GM23248 (cell line): Measurements from ENCODE around the gene ABHD1. TPM values are rescaled to one million over a fixed set of nuclear protein-coding genes. Genes with fewer than 3 reads are reported as not detected.
"Not testable (repeated sequence)": the region's sequence is repeated elsewhere in the genome, so short reads cannot be mapped to it uniquely, and the experiment has no call there.

ENCODE experiments used
- DNase-seq: peaks from one replicate; pipeline ENCODE4 v3.0.0-alpha.2; 2015
- H2AFZ ChIP-seq: fragments of 200-600 bp; sonication (generic); 2 replicates; pipeline ENCODE4 v1.6.1; 2016; ENCODE audit warnings: antibody characterized with exemption
- H3F3A ChIP-seq: fragments of 200-600 bp; sonication (generic); 2 replicates; pipeline ENCODE4 v1.6.1; 2016; ENCODE audit warnings: mild to moderate bottlenecking, antibody characterized with exemption, mixed run types; ENCODE audit not compliant: insufficient read depth
- H3K27ac ChIP-seq: fragments of 200-600 bp; sonication (generic); 2 replicates; pipeline ENCODE4 v1.5.1; 2016; ENCODE audit warnings: mild to moderate bottlenecking
- H3K27me3 ChIP-seq: fragments of 200-600 bp; sonication (generic); replicated peaks from 2 replicates; pipeline ENCODE4 v1.6.1; 2016; ENCODE audit warnings: mild to moderate bottlenecking; ENCODE audit not compliant: insufficient read depth
- H3K36me3 ChIP-seq: fragments of 200-600 bp; sonication (generic); 2 replicates; pipeline ENCODE4 v1.6.1; 2016; ENCODE audit warnings: low read depth, mild to moderate bottlenecking
- H3K4me1 ChIP-seq: fragments of 200-600 bp; sonication (generic); 2 replicates; pipeline ENCODE4 v1.6.1; 2016; ENCODE audit warnings: mild to moderate bottlenecking; ENCODE audit not compliant: insufficient read depth
- H3K4me2 ChIP-seq: fragments of 200-600 bp; sonication (generic); one replicate; pipeline ENCODE4 v1.6.1; 2016; ENCODE audit warnings: mild to moderate bottlenecking; ENCODE audit not compliant: unreplicated experiment
- H3K4me3 ChIP-seq: fragments of 200-600 bp; sonication (generic); 2 replicates; pipeline ENCODE4 v1.5.1; 2016; ENCODE audit warnings: mild to moderate bottlenecking
- H3K79me2 ChIP-seq: fragments of 200-600 bp; sonication (generic); 2 replicates; pipeline ENCODE4 v1.6.1; 2016; ENCODE audit warnings: mild to moderate bottlenecking; ENCODE audit not compliant: insufficient read depth
- H3K9ac ChIP-seq: fragments of 200-600 bp; sonication (generic); 2 replicates; pipeline ENCODE4 v1.6.1; 2016; ENCODE audit warnings: mild to moderate bottlenecking
- H3K9me2 ChIP-seq: fragments of 200-600 bp; sonication (generic); 2 replicates; pipeline ENCODE4 v1.6.1; 2016; ENCODE audit warnings: mixed run types, mild to moderate bottlenecking, moderate library complexity; ENCODE audit not compliant: insufficient read depth
- H3K9me3 ChIP-seq: fragments of 200-600 bp; sonication (generic); one replicate; pipeline ENCODE4 v1.6.1; 2017; ENCODE audit warnings: low read depth
- H4K20me1 ChIP-seq: fragments of 200-600 bp; sonication (generic); 2 replicates; pipeline ENCODE4 v1.6.0; 2016; ENCODE audit not compliant: insufficient read depth
- EZH2 ChIP-seq: fragments of 200-600 bp; sonication (generic); IDR thresholded peaks from 2 replicates; pipeline ENCODE4 v1.6.1; 2018; ENCODE audit warnings: antibody characterized with exemption, mild to moderate bottlenecking; ENCODE audit not compliant: insufficient read depth, poor library complexity, severe bottlenecking
- EZH2phosphoT487 ChIP-seq: fragments of 200-600 bp; sonication (generic); IDR thresholded peaks from 2 replicates; pipeline ENCODE4 v1.6.1; 2018; ENCODE audit warnings: antibody characterized with exemption, moderate library complexity, mild to moderate bottlenecking, low read depth; ENCODE audit not compliant: insufficient read depth
- WGBS, 2 experiments: methylation state at CpG; one replicate each; pipeline ENCODE4 v1.1.6; 2015 to 2017; ENCODE audit warnings: low lambda C conversion rate in 2 of 2, low coverage in 1 of 2; ENCODE audit errors: missing lambda C conversion rate in 2 of 2; 5-methylcytosine and 5-hydroxymethylcytosine counted together
- in situ Hi-C: fragments of 300-500 bp; cut with MboI; formaldehyde crosslinking; loops from 2 replicates; pipeline ENCODE4 v1.15.0; 2020
- polyA plus RNA-seq: library from polyadenylated mRNA; unstranded; fragments of >200 nt; fragmentation: Nextera tagmentation; extraction: Ambion mirVana; gene quantifications from 2 replicates; pipeline ENCODE4 v1.2.1, GENCODE V29; 2016
- total RNA-seq: library from RNA; depleted of rRNA; stranded (reverse); fragments of >200 nt; shearing (Covaris generic); gene quantifications from 2 replicates; pipeline ENCODE4 v1.2.3, GENCODE V29; 2014

The ABHD1 gene
- total and polyA plus RNA-seq, 2 experiments from 2014 or later, result not detected

DNA sequence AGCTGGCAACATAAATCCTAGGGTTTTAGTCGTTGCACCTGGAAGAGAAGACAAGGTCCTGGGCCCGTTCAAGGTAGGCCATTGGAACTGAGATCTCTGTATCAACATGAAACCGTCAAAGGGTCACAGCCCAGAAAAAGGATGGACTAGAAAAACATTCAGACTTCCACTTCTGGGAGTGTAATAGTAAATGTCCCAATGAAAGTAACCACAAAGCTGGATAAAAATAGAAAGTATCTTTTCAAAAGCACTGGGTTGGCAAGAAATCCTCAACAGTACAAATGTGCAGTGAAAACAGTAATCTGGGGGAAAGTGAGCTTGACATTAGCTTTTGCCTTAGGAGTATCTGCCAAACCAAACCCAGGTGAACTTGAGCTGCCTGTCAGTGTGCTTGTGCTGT lies 17.6 kb upstream of the ABHD1 start:
- 76 to 85% methylated on average over 3 of the region's 3 CpGs for WGBS, 2 experiments
- Histone ChIP-seq H3K27me3 (0 out of 2 replicates have a peak, but pooled peaks cover 4% of the 10 kb centered on the region), H3K9ac (no peak overlapping the region), H3K36me3 (no peaks in the 10 kb centered on the region), H3K9me3 (no peaks in the 10 kb centered on the region), H3K4me2 (no peak overlapping the region), H3K4me3 (no peak overlapping the region), H3F3A (no peaks in the 10 kb centered on the region), H3K27ac (no peak overlapping the region), H3K79me2 (no peaks in the 10 kb centered on the region), H3K9me2 (no peaks in the 10 kb centered on the region), H2AFZ (no peak overlapping the region), H3K4me1 (no peaks in the 10 kb centered on the region), H4K20me1 (no peaks in the 10 kb centered on the region)
- DNase-seq, result no peak
- TF ChIP-seq EZH2phosphoT487 (no peak), EZH2 (no peak)
- in situ Hi-C loops, result loop anchor here (10.0 kb wide), 1 partner anchor 179 kb away; the partner anchor contains the start of gene TRIM54

- no peak overlapping the region for H3K27ac ChIP-seq
- no peak overlapping the region for H3K4me2 ChIP-seq
- no peak overlapping the region for H3K4me3 ChIP-seq
- TF ChIP-seq EZH2 (no peak), EZH2phosphoT487 (no peak)
- no peaks in the 10 kb centered on the region for H3K9me2 ChIP-seq
- H3F3A ChIP-seq, result no peaks in the 10 kb centered on the region
- H3K4me1 ChIP-seq, result no peaks in the 10 kb centered on the region
- no peaks in the 10 kb centered on the region for H4K20me1 ChIP-seq
- DNase-seq, result no peak
- H3K27me3 ChIP-seq, result no peaks in the 10 kb centered on the region
- H3K9me3 ChIP-seq, result no peaks in the 10 kb centered on the region
- no peaks in the 10 kb centered on the region for H3K36me3 ChIP-seq
- in situ Hi-C loops, result loop anchor here (10.0 kb wide), 1 partner anchor 177 kb away; the partner anchor contains the start of gene TRIM54
- WGBS, 2 experiments, result 93 to 95% methylated on average over 2 of the region's 2 CpGs
- H3K79me2 ChIP-seq, result no peaks in the 10 kb centered on the region
- no peak overlapping the region for H2AFZ ChIP-seq
- H3K9ac ChIP-seq, result no peak overlapping the region
Measured at GRCh38 chr2:27108221-27108620, 15.4 kb upstream of the ABHD1 start.

DNA sequence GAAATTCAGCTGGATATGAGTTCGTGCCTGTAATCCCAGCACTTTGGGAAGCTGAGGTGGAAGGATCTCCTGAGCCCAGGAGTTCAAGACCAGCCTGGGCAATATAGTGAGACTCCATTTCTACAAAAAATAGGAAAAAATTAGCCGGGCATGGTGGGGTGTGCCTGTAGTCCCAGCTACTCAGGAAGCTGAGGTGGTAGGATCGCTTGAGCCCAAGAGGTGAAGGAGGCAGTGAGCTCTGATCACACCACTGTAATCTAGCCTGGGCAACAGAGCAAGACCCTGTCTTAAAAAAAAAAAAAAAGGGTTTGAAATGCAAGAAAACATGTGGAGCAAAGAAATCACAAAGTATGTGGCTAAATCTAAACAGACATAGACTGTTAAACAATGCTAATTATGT lies 14.5 kb upstream of the ABHD1 start:
- in situ Hi-C loops, result loop anchor here (10.0 kb wide), 1 partner anchor 176 kb away; the partner anchor contains the start of gene TRIM54
- no peaks in the 10 kb centered on the region for H3F3A ChIP-seq
- H3K4me3 ChIP-seq, result no peak overlapping the region
- no peaks in the 10 kb centered on the region for H3K36me3 ChIP-seq
- no peak overlapping the region for H2AFZ ChIP-seq
- H3K79me2 ChIP-seq, result no peaks in the 10 kb centered on the region
- no peaks in the 10 kb centered on the region for H4K20me1 ChIP-seq
- H3K9me2 ChIP-seq, result no peaks in the 10 kb centered on the region
- TF ChIP-seq EZH2 (no peak), EZH2phosphoT487 (no peak)
- H3K9ac ChIP-seq, result no peak overlapping the region
- H3K4me1 ChIP-seq, result no peaks in the 10 kb centered on the region
- H3K27me3 ChIP-seq, result no peaks in the 10 kb centered on the region
- 89 to 90% methylated on average over 3 of the region's 3 CpGs for WGBS, 2 experiments
- DNase-seq, result no peak
- no peak overlapping the region for H3K27ac ChIP-seq
- no peak overlapping the region for H3K4me2 ChIP-seq
- H3K9me3 ChIP-seq, result no peaks in the 10 kb centered on the region

DNA sequence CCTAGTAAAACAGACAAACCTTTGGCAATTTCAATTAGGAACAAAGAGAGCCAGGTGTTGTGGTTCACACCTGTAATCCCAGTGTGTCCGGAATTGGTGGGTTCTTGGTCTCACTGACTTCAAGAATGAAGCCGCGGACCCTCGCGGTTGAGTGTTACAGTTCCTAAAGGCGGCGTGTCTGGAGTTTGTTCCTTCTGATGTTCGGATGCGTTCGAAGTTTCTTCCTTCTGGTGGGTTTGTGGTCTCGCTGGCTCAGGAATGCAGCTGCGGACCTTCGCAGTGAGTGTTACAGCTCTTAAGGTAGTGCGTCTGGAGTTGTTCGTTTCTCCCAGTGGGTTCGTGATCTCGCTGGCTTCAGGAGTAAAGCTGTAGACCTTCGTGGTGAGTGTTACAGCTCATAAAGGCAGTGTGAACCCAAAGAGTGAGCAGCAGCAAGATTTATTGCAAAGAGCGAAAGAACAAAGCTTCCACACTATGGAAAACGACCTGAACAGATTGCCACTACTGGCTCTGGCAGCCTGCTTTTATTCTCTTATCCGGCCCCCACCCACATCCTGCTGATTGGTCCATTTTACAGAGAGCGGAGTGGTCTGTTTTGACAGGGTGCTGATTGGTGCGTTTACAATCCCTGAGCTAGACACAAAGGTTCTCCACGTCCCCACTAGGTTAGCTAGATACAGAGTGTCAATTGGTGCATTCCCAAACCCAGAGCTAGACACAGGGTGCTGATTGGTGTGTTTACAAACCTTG lies 12.8 kb upstream of the ABHD1 start:
- H3K27me3 ChIP-seq, H3K9me2 ChIP-seq, DNase-seq, H3K4me2 ChIP-seq, H3K36me3 ChIP-seq, H3K4me3 ChIP-seq, H3F3A ChIP-seq, H3K9me3 ChIP-seq, H3K27ac ChIP-seq, H3K79me2 ChIP-seq, H3K4me1 ChIP-seq, H2AFZ ChIP-seq, in situ Hi-C loops, H3K9ac ChIP-seq, H4K20me1 ChIP-seq: not testable (repeated sequence)
- 76 to 79% methylated on average over 22 to 24 of the region's 24 CpGs for WGBS, 2 experiments

DNA sequence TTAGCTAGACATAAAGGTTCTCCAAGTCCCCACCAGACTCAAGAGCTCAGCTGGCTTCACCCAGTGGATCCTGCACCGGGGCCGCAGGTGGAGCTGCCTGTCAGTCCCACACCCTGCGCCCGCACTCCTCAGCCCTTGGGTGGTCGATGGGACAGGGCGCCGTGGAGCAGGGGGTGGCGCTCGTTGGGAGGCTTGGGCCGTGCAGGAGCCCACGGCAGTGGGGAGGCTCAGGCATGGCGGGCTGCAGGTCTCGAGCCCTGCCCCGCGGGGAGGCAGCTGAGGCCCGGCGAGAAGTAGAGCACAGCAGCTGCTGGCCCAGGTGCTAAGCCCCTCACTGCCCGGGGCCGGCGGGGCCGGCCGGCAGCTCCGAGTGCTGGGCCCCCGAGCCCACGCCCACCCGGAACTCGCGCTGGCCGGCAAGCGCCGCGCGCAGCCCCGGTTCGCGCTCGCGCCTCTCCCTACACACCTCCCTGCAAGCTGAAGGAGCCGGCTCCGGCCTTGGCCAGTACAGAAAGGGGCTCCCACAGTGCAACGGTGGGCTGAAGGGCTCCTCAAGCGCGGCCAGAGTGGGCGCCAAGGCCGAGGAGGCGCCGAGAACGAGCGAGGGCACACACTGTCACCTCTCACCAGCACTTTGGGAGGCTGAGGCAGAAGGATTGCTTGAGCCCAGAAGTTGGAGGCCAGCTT lies 12.1 kb upstream of the ABHD1 start:
- H3K9me3 ChIP-seq, in situ Hi-C loops, H4K20me1 ChIP-seq, H3K36me3 ChIP-seq, H3K9me2 ChIP-seq, H3K27me3 ChIP-seq, H3K4me1 ChIP-seq, H3F3A ChIP-seq, DNase-seq, H3K9ac ChIP-seq, H3K79me2 ChIP-seq, H3K4me3 ChIP-seq, H3K27ac ChIP-seq, H3K4me2 ChIP-seq, H2AFZ ChIP-seq: not testable (repeated sequence)
- 91 to 97% methylated on average over 21 to 40 of the region's 49 CpGs for WGBS, 2 experiments
